ENCODE measurements around the gene TPRG1. TPM values are rescaled to one million over a fixed set of nuclear protein-coding genes. Genes with fewer than 3 reads are reported as not detected.

The TPRG1 gene
- total RNA-seq, 4 donors from 2014 or later, result 18.9 to 46.2 (median 36.9) TPM

DNA sequence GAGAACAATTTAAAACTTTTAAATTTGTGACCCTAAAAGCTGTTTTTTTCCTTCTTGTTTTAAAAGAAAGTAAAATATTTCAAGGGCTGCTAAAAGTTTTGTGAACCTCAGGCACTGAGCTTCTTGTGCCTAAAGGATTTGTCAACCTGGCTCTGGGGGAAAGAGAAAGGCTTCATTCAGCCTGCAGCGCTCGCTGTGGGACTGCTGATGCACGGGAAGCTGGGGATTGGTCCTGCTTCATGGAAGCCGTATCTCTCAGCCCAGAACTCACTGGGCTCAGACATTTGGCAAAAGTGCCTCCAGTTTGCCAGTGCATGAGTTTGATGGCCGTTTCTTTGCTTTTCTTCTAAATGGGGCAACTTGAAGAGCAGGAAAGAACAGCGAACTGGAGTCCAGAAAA, 30.8 kb downstream of the TPRG1 start:
- intact Hi-C loops (cut with DNase I; ENCODE audit: low total_unique reads), result no loop called here
- DNase-seq (ENCODE audit: low spot score in 2 of 2), result no peak
- no peak overlapping the region for H3K4me3 ChIP-seq (ENCODE audit: low read depth, poor library complexity, severe bottlenecking)
- 65 to 75% methylated on average over 6 of the region's 6 CpGs for WGBS, 2 donors
- no peak for TF ChIP-seq POLR2A (IDR thresholded peaks at IDR 0.05)
- TF ChIP-seq, protein P1, sequence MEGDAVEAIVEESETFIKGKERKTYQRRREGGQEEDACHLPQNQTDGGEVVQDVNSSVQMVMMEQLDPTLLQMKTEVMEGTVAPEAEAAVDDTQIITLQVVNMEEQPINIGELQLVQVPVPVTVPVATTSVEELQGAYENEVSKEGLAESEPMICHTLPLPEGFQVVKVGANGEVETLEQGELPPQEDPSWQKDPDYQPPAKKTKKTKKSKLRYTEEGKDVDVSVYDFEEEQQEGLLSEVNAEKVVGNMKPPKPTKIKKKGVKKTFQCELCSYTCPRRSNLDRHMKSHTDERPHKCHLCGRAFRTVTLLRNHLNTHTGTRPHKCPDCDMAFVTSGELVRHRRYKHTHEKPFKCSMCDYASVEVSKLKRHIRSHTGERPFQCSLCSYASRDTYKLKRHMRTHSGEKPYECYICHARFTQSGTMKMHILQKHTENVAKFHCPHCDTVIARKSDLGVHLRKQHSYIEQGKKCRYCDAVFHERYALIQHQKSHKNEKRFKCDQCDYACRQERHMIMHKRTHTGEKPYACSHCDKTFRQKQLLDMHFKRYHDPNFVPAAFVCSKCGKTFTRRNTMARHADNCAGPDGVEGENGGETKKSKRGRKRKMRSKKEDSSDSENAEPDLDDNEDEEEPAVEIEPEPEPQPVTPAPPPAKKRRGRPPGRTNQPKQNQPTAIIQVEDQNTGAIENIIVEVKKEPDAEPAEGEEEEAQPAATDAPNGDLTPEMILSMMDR (IDR thresholded peaks at IDR 0.05), result no peak

DNA sequence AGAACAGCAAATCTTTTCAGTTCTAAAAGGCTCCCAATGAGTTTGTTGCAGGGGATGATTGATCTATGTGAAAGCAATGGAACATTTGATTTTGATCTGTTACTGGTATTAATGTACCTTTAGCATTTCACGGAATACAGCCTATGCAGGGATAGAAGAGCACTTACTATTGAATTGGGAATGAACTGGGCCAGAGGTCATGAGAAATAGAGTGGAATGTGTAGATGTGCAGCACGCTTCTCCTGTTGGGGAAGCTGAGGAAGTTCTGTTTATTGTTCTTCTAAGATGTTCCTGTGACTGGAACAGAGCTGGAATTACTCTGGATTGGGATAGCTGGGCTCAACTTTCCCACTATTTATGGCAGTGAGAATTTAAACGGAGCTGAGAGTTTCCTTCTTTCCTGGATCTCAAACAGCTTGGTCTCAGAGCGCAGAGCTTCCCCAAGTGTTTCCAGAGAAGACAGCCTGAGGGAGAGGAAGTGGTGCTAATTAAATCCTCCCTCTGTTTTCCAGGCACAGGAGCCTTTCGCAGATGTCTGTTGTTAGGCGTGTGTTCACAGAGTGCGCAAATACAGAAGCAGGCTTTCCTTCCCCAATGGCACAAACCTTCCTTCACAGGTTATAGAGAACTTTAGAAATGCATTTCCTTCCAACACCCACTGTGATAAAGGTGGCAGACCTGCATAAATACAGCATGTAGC, 32.5 kb downstream of the TPRG1 start:
- TF ChIP-seq, protein P1 (IDR thresholded peaks at IDR 0.05), result no peak
- TF ChIP-seq POLR2A (IDR thresholded peaks at IDR 0.05), result no peak
- H3K4me3 ChIP-seq (ENCODE audit: low read depth, poor library complexity, severe bottlenecking), result no peak overlapping the region
- 19 to 27% methylated on average over 7 of the region's 7 CpGs for WGBS, 2 donors
- intact Hi-C loops (cut with DNase I; ENCODE audit: low total_unique reads), result no loop called here
- no peak for DNase-seq (ENCODE audit: low spot score in 2 of 2)

DNA sequence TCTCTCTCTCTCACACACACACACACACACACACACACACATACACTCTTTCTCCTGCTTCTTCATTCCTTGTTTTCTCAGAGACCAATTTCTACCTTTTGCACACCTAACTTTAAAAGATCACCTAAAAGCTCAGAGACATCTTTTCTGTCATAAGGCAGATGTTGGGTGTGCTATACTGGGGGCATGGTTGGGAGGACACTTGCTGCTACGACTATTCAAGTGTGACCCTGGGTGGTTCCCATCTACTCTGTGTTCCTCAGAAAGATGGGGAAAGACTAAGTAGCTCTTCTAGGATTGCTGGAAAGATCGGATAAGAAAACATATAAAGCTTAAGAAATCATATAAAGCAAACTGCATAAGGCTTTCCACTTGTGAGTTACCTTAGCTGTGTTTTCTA, 33.2 kb downstream of the TPRG1 start:
- H3K4me3 ChIP-seq (ENCODE audit: low read depth, poor library complexity, severe bottlenecking), result no peak overlapping the region
- intact Hi-C loops (cut with DNase I; ENCODE audit: low total_unique reads), result no loop called here
- 74 to 81% methylated on average over 2 of the region's 2 CpGs for WGBS, 2 donors
- TF ChIP-seq, protein P1 (IDR thresholded peaks at IDR 0.05), result no peak
- no peak for TF ChIP-seq POLR2A (IDR thresholded peaks at IDR 0.05)
- DNase-seq (ENCODE audit: low spot score in 2 of 2), result no peak

DNA sequence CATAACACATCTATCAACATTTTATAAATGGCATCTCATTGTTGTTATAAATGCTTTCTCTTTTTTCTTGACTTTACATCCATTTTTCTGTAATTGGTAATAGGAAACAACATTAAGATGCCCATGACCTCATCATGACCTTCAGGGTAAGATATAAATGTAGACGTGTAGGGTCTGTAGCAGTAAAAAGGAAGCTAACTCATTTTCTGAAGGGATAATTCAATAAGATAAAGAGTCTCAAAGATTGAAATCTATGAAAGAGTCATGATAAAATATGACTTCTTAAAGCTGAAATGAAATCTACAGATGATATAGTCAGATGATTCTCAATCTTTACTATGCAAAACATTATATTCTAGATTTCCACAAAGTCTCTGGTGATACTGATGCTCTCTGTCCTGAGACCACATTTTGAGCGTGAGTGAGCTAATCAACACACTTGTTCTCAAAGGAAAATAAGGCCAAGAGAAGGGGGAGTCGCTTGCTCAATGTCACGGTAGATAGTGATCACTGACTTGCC, 38.5 kb downstream of the TPRG1 start:
- 66 to 80% methylated on average over 4 of the region's 4 CpGs for WGBS, 2 donors
- TF ChIP-seq POLR2A (IDR thresholded peaks at IDR 0.05), result no peak
- TF ChIP-seq, protein P1 (IDR thresholded peaks at IDR 0.05), result no peak
- H3K4me3 ChIP-seq (ENCODE audit: low read depth, poor library complexity, severe bottlenecking), result no peak overlapping the region
- DNase-seq (ENCODE audit: low spot score in 2 of 2), result no peak
- intact Hi-C loops (cut with DNase I; ENCODE audit: low total_unique reads), result no loop called here

DNA sequence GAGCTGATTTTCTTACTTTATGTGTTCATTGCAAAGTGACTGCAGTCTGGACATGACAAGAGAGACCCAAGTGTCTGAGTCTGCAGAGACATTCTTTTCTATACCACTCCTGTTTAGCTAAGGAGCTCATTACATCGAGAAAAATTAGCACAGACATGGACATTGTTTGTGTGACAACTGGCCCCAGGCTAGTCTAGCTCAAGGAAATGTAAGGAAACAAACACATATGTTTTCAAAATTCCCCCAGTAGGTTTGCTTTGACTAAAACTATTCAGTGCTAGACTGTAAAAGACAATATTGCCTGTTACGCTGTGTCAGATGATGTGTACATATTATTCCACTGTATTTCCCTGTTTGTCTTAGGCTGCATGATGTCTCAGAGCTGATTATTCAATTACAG, 40.9 kb downstream of the TPRG1 start:
- TF ChIP-seq, protein P1 (IDR thresholded peaks at IDR 0.05), result no peak
- no peak for TF ChIP-seq POLR2A (IDR thresholded peaks at IDR 0.05)
- H3K4me3 ChIP-seq (ENCODE audit: low read depth, poor library complexity, severe bottlenecking), result no peak overlapping the region
- 62 to 71% methylated on average over 2 of the region's 2 CpGs for WGBS, 2 donors
- DNase-seq (ENCODE audit: low spot score in 2 of 2), result no peak
- intact Hi-C loops (cut with DNase I; ENCODE audit: low total_unique reads), result no loop called here

DNA sequence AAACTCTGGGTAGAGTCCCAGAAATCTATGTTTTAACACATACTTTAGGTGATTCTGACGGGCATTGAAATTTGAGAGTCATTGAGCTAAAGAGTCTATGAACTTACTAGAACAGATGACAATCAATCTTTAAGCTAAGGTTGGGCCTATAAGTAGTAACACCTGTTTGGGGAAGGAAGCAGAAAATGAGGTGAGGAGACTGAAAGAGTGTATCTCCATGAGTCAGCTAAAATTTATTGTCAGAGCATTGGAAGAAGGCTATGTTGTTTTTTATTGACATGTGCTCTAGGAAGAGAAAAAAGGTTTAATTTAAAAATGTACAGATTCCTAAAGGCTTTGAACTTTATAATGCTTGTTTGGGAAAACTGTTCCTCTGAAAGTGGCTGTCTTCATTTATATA, 42.9 kb downstream of the TPRG1 start:
- intact Hi-C loops (cut with DNase I; ENCODE audit: low total_unique reads), result no loop called here
- no peak overlapping the region for H3K4me3 ChIP-seq (ENCODE audit: low read depth, poor library complexity, severe bottlenecking)
- no peak for DNase-seq (ENCODE audit: low spot score in 2 of 2)
- WGBS, 2 donors, result 93 to 97% methylated on average over 1 of the region's 1 CpG
- TF ChIP-seq, protein P1 (IDR thresholded peaks at IDR 0.05), result no peak

Measured in lower leg skin (tissue), 4 donors.